GM19239 (cell line): ENCODE measurements around the gene ITPR1.
A peak's percentile ranks its signal among the peaks of the same experiment; 100 is the strongest.

Experiments used
- DNase-seq: peaks from one replicate; pipeline ENCODE4 v3.0.0; 2011; ENCODE audit warnings: low spot score; ENCODE audit not compliant: insufficient read length
- FAIRE-seq: peaks from 2 replicates; lab custom pipeline; 2011; peaks lifted over from hg19 to GRCh38; lab: Jason Lieb, UNC

ITPR1 gene

DNA sequence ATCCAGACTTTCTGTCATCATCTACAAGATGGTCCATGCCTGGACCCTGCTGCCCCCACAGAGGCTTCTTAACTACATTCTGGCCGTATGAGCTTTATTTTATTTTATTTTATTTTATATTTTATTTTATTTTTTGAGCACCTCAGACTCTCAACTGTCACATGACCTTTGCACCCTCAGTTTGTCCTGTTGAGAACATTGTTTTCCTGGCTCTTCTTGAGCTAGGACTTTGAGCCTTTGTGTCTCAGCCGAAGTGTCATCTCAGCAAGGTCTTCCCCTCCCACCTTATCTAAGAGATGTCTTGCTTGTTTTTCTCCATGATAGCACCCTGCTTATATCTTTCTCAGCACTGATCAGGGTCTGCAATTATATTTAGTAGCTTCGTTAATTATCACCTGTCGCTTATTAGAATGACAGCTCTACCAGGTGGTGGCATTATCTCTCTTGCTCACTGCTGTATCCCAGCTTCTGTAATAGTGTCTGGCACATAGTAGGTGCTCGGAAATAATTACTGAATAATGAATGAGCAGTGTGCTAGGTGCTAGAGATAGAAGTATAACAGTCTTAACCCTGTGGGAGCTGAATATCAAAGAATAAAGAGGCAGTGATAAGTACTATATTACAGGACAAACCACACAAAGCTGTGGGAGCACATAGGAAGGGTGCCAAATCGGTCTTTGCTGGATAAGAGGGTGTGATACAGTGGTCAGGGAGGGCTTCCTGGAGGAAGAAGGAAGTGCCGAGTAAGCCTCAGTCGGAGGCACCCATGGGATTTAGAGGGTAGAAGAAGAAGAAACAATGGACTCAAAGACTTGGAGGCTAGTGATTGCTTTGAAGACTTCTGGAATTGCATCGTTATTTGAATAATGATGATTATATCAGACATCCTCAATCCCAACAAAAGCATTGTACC lies 136.2 kb downstream of the ITPR1 start:
- DNase-seq (no peak), FAIRE-seq (no peak)

DNA sequence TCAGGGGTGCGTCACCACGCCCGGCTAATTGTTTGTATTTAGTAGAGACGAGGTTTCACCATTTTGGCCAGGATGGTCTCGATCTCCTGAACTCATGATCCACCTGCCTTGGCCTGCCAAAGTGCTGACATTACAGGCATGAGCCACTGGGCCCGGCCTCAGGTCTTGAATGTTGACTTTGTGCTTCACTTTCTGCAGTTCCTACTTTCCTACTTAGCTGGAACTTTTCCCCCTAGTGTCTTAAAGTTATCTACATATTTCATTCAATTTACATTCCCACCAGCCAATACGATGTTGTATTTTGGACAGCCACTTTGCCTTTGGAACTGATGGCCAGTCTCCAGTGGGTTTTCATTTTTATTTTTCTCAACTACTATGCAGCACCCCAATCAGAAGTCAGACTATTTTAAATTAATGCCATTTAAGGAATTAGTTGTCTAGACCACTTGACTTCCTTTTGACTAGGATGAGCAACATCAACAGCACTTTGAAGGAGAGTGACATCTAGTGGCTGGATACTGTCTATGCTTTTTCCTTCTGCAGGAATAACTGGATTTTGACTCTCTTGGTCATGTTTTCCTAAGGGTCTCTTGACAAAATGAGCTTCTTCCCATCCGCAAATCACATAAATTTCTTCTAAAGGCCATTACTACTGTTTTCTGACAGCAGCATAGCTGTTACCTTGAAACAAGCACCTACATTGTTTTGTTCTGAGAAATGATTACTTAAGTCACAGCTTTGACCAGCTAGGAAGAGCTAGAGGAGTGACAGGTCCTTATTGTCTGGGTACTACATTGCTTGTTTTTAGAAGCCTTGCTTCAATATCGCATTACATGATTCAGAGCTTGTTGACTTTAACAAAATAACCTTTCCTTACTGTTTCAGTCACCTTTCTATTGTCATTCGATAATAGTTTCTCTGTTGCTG lies 140.2 kb downstream of the ITPR1 start:
- FAIRE-seq (peak; percentile 91), DNase-seq (peak; percentile 43)

DNA sequence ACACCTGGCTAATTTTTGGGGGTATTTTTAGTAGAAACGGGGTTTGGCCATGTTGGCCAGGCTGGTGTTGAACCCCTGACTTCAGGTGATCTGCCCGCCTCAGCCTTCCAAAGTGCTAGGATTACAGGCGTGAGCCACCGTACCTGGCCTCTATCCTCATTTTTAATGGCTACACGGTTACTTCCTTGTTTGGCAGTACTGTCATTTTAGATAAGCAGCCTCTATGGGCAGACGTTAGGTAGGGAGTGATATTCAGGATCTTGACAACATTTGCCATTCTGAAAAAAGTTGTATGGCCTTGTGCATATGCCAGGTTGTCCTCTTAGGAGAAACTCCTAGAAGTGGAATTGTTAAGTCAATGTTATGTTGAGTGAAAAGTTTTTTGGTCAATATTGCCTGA lies 141.7 kb downstream of the ITPR1 start:
- FAIRE-seq = no peak

DNA sequence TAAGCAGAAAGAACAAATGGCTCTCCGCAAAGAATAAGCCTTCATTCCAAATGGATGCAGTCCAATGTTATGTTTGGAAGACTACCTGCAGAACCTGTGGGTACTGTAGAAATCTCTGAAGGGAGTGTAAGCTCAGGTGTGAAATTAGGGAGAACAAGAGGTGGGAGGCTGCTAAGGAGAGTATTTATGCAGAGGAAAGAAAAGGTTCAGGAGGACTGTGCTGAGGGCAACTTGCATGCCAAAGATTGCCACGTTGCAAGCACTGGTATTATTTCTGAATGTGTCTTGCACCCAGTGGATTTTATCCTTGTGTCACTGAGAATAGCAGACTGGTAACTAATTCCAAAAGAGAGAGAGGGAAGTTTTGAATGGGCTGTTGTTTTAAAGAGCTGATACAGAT lies 144.1 kb downstream of the ITPR1 start:
- DNase-seq (no peak), FAIRE-seq (no peak)

More for the DNA sequence above, 141.7 kb downstream of the ITPR1 start:
- DNase-seq = no peak

DNA sequence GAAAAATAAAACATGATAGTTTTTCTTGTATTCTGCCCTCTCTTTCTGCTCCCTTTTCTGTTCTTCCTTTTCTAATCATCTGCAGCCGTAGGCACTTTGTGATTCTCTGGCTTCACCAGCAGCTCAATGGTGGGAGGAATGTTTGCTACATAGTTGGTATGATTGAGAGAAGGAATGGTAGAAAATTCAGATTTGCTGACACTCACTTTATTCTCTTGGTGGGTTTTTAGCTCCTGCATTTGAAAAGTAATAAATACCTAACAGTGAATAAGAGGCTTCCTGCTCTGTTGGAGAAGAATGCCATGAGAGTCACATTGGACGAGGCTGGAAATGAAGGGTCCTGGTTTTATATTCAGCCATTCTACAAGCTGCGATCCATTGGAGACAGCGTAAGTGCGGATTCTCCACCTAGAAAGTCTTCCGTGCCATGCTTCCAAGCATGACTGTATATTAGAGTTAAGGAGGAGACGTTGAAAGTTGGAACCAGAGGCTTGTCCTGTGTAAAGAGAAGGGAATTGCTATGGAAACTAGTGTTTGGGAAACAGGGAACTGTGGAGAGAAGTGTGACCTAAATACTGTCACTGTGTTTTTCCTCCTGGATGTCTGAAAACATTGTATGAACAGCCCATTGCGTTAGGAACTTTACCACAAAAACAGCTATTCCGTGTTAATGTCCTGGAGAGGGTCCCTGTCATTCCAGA lies 148.9 kb downstream of the ITPR1 start:
- no peak for DNase-seq
- no peak for FAIRE-seq

DNA sequence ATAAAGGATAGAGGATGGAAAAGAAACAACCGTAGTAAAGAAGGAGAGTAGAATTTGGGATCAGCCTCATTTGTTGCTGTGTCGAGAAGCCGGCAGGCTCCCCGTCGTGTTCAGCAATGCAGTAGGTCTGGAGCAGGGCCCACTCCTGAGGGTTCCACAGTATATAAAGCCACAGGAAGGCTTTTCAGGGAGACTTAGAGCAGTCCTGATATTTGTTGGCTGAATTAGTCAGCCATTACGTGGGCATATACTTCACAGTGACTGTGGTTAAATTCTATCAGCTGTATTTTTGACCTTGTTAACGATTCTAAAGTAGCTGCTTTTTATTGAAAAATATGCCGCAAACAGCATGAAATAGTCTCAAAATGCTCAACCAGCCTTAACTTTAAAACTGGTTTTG lies 149.5 kb downstream of the ITPR1 start:
- no peak for FAIRE-seq
- DNase-seq = no peak

DNA sequence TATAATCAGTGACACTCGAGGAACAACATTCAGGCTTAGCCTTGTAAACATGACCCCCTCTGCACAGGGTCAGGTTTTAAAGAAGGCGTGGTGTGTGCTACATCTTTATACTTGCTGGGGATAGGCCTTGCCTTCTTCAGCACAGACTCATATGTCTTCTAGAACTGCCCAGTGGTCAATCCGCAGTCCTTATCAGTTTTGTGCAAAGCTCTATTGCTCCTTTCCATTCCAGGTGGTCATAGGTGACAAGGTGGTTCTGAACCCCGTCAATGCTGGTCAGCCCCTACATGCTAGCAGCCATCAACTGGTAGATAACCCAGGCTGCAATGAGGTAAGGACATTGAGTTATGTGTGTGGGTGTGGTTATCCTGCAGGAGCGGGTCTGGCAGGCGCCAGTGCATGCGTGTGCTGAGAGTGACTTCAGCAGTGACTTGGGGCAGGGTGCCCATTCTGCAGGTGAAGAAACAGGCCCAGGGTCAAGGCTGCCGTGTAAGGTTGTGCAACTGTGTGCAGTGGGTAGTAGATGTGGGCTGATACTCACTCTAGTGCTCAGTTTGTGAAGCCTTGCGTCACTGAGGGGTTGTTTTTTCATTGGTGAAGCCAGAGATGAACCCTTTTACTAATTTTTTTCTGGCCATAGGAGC lies 150.9 kb downstream of the ITPR1 start:
- DNase-seq (no peak), FAIRE-seq (no peak)

DNA sequence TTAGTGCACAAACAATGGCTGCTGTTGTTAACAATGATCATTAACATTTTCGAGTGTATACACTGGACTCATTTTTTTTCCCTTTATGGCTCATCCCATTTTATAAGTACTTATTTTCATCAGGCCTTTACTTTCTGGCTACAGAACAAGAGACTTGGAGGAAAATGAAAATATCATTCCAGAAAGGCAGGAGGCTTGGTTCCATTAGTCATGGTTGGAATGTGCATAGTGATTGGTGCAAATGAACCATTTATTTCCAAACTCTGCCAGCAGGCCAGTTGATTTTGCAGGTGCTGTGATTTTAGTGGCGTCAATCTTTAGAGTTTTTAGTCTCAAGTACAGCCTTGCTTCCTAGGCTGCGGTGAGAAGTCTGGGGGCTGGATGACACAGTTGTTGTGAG lies 151.8 kb downstream of the ITPR1 start:
- no peak for FAIRE-seq
- no peak for DNase-seq

DNA sequence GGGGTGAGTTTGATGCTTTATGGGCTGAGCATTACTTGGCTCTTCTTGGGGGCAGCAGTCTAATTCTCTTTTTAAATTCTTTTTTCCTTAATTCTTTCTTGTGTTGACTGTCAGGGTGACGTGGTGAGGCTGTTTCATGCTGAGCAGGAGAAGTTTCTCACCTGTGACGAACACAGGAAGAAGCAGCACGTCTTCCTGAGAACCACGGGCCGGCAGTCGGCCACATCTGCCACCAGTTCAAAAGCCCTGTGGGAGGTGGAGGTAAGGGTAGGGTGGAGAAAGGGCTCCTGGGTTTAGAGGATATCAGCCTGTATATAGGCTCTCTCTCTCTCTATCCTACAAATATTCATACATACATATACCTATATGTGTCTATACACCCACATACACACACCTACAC lies 152.3 kb downstream of the ITPR1 start:
- no peak for DNase-seq
- FAIRE-seq = no peak

DNA sequence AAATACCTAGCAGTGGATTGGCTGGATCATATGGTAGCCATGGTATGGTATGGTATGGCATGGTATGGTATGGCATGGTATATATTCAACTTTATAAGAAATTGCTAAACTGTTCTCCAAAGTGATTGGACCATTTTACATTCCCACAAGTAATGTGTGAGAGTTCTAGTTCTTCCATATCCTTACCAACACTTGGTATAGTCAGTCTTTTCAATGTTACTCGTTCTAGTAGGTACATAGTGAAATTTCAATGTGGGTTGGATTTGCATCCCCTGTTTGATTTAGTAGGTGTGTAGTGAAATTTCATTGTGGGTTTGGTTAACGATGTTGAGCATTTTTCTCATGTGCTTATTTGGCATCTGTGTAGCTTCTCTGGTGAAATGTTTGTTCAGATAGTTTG lies 154.3 kb downstream of the ITPR1 start:
- FAIRE-seq = no peak
- DNase-seq = no peak

DNA sequence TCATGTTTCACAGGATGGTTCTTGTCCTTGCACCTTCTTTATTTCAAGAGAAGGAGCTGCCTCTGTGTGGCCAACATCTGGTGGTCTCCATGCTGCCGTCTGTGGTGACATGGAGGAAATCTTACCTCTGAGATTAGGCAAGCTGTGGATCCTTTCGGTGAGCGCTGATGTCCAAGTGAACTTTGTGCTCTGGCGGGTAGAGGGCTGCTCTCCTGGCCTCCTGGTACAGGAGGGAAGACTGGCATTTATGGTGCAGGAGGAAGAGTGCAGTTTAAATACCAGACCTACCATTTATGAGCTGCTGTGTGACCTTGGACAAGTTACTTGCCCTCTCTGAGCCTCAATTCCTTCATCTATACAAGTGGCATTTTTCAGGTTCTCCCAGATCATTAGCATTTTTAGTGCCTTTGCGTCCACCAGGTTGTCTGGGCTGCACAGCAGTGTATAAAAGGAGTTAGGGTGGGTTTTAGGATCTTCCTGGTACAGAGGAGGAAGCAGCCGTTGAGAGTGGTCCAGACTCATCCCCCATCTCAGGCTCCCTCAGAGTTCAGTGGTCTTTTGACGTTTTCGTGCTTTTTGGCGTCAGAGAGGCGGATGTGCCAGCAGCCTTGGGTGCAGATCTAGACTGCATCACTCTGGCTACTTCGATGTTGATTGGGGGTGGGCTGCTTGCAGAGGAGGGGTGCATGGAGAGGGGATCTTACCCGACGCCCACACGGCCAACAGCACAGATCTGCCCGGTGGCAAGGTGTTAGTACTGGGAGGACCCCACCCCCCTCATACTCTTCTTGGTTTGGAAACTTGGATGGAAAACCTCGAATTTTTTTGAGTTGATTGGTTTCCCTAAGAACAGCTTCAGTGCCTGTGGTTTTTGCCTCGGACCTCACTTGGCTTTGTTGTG lies 162.2 kb downstream of the ITPR1 start:
- DNase-seq = no peak
- no peak for FAIRE-seq

DNA sequence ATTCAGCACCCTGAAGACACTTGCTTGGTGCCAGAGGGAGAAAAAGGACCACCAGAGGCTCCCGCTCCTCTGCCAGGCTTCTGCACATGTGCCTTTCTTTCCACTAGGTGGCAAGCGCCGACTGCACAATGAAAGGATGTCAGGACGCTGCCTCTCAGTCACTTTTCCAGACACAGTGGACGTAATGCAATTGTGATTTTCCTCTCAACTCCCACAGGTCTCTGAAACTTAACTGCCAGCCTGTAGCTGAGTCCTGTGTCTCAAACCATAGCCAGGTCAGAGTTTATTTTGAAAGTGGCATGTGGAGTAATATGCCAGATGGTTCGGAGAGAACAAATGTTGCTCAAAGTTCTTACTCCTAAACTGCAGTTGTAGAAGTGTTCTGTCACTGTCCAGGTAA lies 162.9 kb downstream of the ITPR1 start:
- FAIRE-seq = no peak
- no peak for DNase-seq

DNA sequence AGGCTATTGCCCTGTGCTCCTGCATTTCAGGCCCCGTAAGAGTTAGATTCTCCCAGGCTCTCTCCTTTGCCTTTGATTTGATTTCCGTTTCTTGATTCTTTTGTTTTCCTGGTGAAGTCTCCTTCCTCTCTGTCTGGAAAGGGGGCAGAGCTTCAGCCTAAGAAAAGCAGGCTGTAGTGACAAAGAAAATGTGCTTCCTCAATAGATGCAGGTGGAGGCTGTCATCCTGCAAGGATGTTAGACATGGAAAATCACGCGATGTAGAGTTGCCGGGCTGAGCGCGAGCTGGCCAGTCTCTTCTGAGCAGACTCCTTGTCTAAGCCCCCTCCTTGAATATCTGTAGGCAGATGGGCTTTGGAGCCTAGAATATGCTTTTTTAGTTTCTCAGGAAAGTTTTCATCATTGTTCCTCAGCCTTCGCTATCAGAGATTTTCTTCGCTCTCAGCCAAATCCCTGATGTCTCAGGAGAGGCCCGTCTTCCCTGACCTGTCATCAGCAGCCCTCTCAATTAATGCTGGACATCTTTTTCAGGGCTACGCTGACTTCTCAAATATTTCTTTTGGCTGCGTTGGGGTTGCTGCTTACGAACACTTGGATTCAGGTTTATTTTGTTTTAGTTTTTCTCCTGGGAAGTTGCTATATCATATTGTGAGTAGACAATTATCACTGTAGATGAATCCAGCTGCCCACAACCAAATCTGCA lies 163.6 kb downstream of the ITPR1 start:
- DNase-seq (no peak), FAIRE-seq (no peak)

DNA sequence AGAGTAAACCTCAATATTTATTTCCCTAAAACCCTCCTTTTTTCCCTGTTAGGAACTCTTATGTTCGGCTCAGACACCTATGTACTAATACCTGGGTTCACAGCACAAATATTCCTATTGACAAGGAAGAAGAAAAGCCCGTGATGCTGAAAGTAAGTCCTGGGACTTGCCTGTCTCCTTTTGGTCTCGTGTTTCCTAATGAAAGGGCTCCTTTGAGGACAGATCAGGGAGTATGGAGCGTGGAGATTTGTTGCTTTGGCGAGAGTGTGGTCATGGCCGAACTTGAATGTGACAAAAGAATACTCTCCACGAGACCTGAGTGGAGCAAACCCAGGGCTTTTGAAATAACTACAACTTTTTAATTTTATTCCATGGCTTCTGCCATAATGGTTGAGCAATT lies 167.8 kb downstream of the ITPR1 start:
- no peak for FAIRE-seq
- DNase-seq = no peak

DNA sequence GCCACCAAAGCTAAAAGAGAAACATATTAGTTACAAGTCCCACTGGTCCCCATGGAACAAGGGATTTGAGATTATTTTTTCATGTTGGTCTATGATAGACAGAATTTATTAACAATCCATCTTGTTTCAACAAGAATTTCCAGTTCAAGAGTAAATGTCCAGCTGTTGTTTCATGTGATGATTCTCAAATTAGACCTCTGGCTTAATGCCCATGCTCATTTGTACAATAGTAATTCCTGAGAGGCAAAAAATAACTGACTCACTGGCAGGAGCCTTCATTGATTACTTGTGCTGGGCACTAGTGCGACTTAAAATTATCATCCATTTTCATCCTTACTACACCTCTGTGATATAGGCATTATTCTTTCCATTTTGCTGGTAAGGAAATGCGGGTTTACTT lies 171.3 kb downstream of the ITPR1 start:
- FAIRE-seq (no peak), DNase-seq (no peak)

DNA sequence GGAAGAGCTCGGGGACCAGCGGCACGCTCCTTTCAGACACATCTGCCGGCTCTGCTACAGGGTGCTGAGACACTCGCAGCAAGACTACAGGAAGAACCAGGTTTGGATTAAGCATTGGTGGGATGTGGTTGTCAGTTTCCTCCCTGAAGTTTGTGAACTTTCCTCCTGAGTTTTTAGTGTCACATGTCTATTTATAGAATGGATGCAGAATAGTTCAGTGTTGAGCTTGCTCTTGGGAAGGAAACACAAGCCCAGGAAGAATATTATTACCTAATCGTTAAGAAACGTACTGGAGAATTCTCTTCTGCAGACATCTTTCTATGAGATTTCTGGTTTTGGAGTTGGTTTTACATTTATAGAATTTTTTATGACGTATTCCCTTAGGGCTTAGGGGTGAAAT lies 172.0 kb downstream of the ITPR1 start:
- DNase-seq (no peak), FAIRE-seq (no peak)

DNA sequence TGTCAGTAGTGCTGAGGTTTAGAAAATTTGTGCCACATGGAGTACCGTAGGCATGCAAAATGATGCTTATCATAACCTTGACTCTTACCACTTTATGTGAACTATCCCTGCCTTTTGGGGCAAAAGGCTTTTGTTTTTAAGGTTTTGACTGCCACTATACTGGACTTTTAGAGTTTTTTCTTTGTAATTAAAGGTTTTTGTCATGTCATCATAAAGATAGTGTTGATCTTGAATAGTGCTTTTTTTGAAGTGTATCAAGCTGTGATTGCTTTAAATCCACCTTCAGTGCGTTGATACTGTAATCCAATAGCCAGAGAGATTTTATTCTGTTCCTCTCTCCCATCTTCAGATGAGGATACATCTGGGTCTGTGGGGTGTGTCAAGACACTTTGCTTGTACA lies 172.9 kb downstream of the ITPR1 start:
- no peak for FAIRE-seq

DNA sequence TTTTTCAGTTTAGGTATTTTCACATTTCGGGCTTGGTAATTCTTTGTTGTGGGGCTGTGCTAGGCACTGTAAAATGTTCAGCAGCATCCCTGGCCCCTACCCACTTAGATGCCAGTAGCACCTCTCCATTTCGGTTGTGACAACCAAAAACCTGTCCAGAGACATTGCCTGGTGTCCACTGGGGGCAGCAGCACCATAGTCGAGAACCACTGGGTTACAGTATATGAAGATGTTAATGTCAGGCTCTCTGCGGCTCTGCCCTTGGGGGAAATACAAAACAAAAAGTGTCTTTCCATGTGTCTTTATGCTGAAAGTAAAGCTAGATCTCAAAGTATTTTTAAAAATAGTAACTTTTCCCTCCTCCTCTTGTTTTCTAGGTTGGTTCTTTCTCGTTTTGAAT lies 177.2 kb downstream of the ITPR1 start:
- FAIRE-seq (no peak), DNase-seq (no peak)

More for the DNA sequence above, 172.9 kb downstream of the ITPR1 start:
- no peak for DNase-seq
